LNCaP clone FGC (cell line): ENCODE results near the gene RDX.

Experiments
- DNase-seq: peaks from one replicate; pipeline ENCODE4 v3.0.0-alpha.2; 2011; ENCODE audit warnings: low read depth
- H3K4me3 ChIP-seq: 2 replicates; pipeline ENCODE4 v1.5.1; 2011; ENCODE audit warnings: mild to moderate bottlenecking, low read depth, low read length, control low read depth
- CTCF ChIP-seq: IDR thresholded peaks from 2 replicates; pipeline ENCODE4 v1.5.1; 2012; ENCODE audit warnings: mild to moderate bottlenecking; ENCODE audit not compliant: control insufficient read depth, insufficient read depth; ENCODE audit errors: extremely low read depth

The RDX gene

GRCh38 chr11:110160437-110160836, 136.0 kb downstream of the RDX start:
- no peak for TF ChIP-seq CTCF
- DNase-seq = no peak
- H3K4me3 ChIP-seq = no peak overlapping the region

GRCh38 chr11:110160016-110160415, 136.4 kb downstream of the RDX start:
- no peak for TF ChIP-seq CTCF
- no peak overlapping the region for H3K4me3 ChIP-seq
- DNase-seq = no peak

DNA sequence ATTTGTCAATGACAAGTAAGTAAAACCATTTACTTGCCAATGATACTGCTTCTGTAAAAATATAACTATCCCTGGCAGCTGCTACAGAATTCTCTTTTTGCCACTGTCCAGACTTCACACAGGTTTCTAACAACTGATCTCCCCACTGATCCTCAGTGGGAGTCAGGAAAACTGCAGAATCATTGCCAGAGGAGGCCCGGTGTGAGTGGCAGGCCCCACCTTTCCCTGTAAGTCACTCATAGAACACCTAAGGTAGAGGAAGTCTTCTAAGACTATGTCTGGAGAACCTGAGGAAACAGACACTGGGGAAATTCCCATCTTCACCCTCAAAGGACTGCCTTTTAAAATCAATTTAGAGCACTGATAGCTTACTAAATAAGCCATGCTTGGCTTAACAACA, 136.9 kb downstream of the RDX start:
- no peak for DNase-seq
- H3K4me3 ChIP-seq = no peak overlapping the region
- no peak for TF ChIP-seq CTCF

- H3K4me3 ChIP-seq = no peak overlapping the region
- no peak for TF ChIP-seq CTCF
- no peak for DNase-seq
Observed at GRCh38 chr11:110158317-110159200, 137.9 kb downstream of the RDX start.

- no peak for TF ChIP-seq CTCF
- no peak overlapping the region for H3K4me3 ChIP-seq
- DNase-seq = no peak
Observed at GRCh38 chr11:110156503-110156902, 139.9 kb downstream of the RDX start.

DNA sequence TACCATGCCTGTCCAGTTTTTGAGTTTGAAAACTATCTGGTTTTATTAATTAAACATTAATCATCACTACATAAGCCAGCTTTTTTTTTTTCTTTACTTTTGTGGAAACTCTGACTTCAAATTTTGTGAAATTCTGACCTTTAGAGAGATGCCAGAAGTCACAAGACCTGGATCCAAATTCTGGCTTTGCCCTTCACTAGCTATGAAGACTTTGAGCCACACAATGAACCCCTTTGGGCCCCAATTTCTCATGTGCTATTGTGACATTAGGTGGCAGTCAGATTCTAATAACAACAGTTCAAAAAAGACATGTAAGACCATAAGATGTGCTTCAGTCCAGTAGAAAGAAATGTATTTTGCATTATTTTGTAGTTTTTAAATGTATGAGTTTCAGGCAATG, 142.9 kb downstream of the RDX start:
- H3K4me3 ChIP-seq = no peak overlapping the region
- no peak for TF ChIP-seq CTCF
- no peak for DNase-seq

- TF ChIP-seq CTCF = no peak
- no peak for DNase-seq
- H3K4me3 ChIP-seq = no peak overlapping the region
Observed at GRCh38 chr11:110152199-110152598, 144.2 kb downstream of the RDX start.
